Keratinocyte (primary cell): Measurements from ENCODE around the gene HPX. TPM values are rescaled to one million over a fixed set of nuclear protein-coding genes. Genes with fewer than 3 reads are reported as not detected.

ENCODE experiments used
- DNase-seq: peaks from one replicate; pipeline ENCODE4 v3.0.0-alpha.2; 2011; ENCODE audit warnings: low read depth, missing footprints, low spot score
- FAIRE-seq: peaks from 2 replicates; lab custom pipeline; 2011; peaks lifted over from hg19 to GRCh38; lab: Jason Lieb, UNC
- H2AFZ ChIP-seq: 2 replicates; pipeline ENCODE4 v1.6.0; 2012; ENCODE audit warnings: low read length, control low read depth, inconsistent platforms; ENCODE audit not compliant: control insufficient read depth
- H3K27ac ChIP-seq: 2 replicates; pipeline ENCODE4 v1.5.1; 2011; ENCODE audit warnings: low read length; ENCODE audit not compliant: control insufficient read depth, insufficient read depth
- H3K27me3 ChIP-seq: 3 replicates; pipeline ENCODE4 v1.6.0; 2011; ENCODE audit warnings: low read length; ENCODE audit not compliant: control insufficient read depth, insufficient read depth; ENCODE audit errors: extremely low read depth
- H3K36me3 ChIP-seq, 2 experiments: 2 replicates in 1 of 2; 3 replicates in 1 of 2; pipeline ENCODE4 v1.5.1; 2011; ENCODE audit warnings: low read length in 2 of 2, mild to moderate bottlenecking in 1 of 2; ENCODE audit not compliant: control insufficient read depth in 2 of 2, insufficient read depth in 2 of 2; ENCODE audit errors: extremely low read depth in 1 of 2
- H3K4me1 ChIP-seq: 3 replicates; pipeline ENCODE4 v1.5.1; 2011; ENCODE audit warnings: low read length; ENCODE audit not compliant: control insufficient read depth, insufficient read depth; ENCODE audit errors: extremely low read depth
- H3K4me2 ChIP-seq: 3 replicates; pipeline ENCODE4 v1.6.0; 2011; ENCODE audit warnings: low read depth, low read length; ENCODE audit not compliant: control insufficient read depth, insufficient read depth; ENCODE audit errors: extremely low read depth
- H3K4me3 ChIP-seq, 3 experiments: fragments of 200-600 bp in 1 of 3; sonication (generic) in 1 of 3; 2 replicates in 2 of 3; 3 replicates in 1 of 3; pipeline ENCODE4 v1.5.1; 2011 to 2016; ENCODE audit warnings: low read length in 3 of 3, mild to moderate bottlenecking in 3 of 3, control low read depth in 2 of 3, inconsistent platforms in 1 of 3, low read depth in 1 of 3, mixed read lengths in 1 of 3, mixed run types in 1 of 3, moderate library complexity in 1 of 3; ENCODE audit not compliant: control insufficient read depth in 2 of 3, insufficient read depth in 2 of 3; ENCODE audit errors: extremely low read depth in 1 of 3
- H3K79me2 ChIP-seq: 2 replicates; pipeline ENCODE4 v1.6.0; 2012; ENCODE audit warnings: low read length; ENCODE audit not compliant: control insufficient read depth, insufficient read depth
- H3K9ac ChIP-seq: 3 replicates; pipeline ENCODE4 v1.6.0; 2011; ENCODE audit warnings: low read length; ENCODE audit not compliant: control insufficient read depth, insufficient read depth; ENCODE audit errors: extremely low read depth
- H3K9me1 ChIP-seq: 3 replicates; pipeline ENCODE4 v1.6.0; 2011; ENCODE audit warnings: low read length; ENCODE audit not compliant: control insufficient read depth, insufficient read depth; ENCODE audit errors: extremely low read depth
- H3K9me3 ChIP-seq: 2 replicates; pipeline ENCODE4 v1.5.1; 2012; ENCODE audit warnings: low read depth, low read length; ENCODE audit not compliant: control insufficient read depth
- H4K20me1 ChIP-seq: 3 replicates; pipeline ENCODE4 v1.6.0; 2011; ENCODE audit warnings: low read length; ENCODE audit not compliant: control insufficient read depth, insufficient read depth; ENCODE audit errors: extremely low read depth
- CTCF ChIP-seq, 3 experiments: IDR thresholded peaks in 1 of 3; conservative IDR thresholded peaks in 1 of 3; optimal IDR thresholded peaks in 1 of 3; 2 replicates in 2 of 3; 3 replicates in 1 of 3; pipeline versions ENCODE3 to v1.5.1; 2011; ENCODE audit warnings: low read length in 3 of 3, mild to moderate bottlenecking in 3 of 3, moderate library complexity in 2 of 3, control low read depth in 1 of 3, inconsistent platforms in 1 of 3; ENCODE audit not compliant: insufficient read depth in 2 of 3; ENCODE audit errors: extremely low read depth in 1 of 3
- EZH2 ChIP-seq: IDR thresholded peaks from one replicate; pipeline ENCODE4 v1.6.1; 2012; ENCODE audit warnings: inconsistent platforms, mild to moderate bottlenecking, low read length, moderate library complexity
- dilution Hi-C: fragments of 300-500 bp; cut with MboI; formaldehyde crosslinking; loops from one replicate; pipeline ENCODE4 v1.7.0; 2020; ENCODE audit warnings: low sequenced_read_pairs; ENCODE audit not compliant: extremely low pct_ligation_motif_present
- polyA plus RNA-seq, 5 experiments: library from polyadenylated mRNA; depleted of rRNA in 3 of 5; stranded (reverse) in 3 of 5; stranded (forward) in 1 of 5; unstranded in 1 of 5; fragments of >200 nt; gene quantifications; 1 replicate in 1 of 5; 2 replicates in 3 of 5; 3 replicates in 1 of 5; pipeline versions ENCODE4 v1.2.1 to v1.2.3, GENCODE V29; 2011 to 2012; ENCODE audit warnings: missing spikeins in 2 of 5, low read depth in 1 of 5, low replicate concordance in 1 of 5

Gene HPX
- polyA plus RNA-seq, 1 donor (not counting 4 experiments of a cell fraction or from before 2014, with no cell fraction given): 0.76 TPM

GRCh38 chr11:6438979-6439571, 1.7 kb downstream of the HPX start:
- H3K79me2 ChIP-seq: no peaks in the 10 kb centered on the region
- H3K4me2 ChIP-seq: no peak overlapping the region
- dilution Hi-C loops: no loop called here
- H3K9me1 ChIP-seq: no peaks in the 10 kb centered on the region
- no peaks in the 10 kb centered on the region for H3K27me3 ChIP-seq
- no peaks in the 10 kb centered on the region for H3K9me3 ChIP-seq
- no peak overlapping the region for H2AFZ ChIP-seq
- no peak overlapping the region for H3K9ac ChIP-seq
- no peak overlapping the region for H3K4me3 ChIP-seq
- FAIRE-seq: peak; percentile 86
- H3K36me3 ChIP-seq: no peaks in the 10 kb centered on the region
- DNase-seq: no peak
- TF ChIP-seq EZH2 (no peak), CTCF (optimal IDR thresholded peaks at IDR 0.05 in 1 of 3, IDR thresholded peaks at IDR 0.05 in 1 of 3, conservative IDR thresholded peaks at IDR 0.05 in 1 of 3; ENCODE audit: extremely low read depth in 1 of 3, insufficient read depth in 2 of 3, low read length in 3 of 3) (peak; percentile 83 to 89 (median 85))
- H3K27ac ChIP-seq: no peak overlapping the region
- no peaks in the 10 kb centered on the region for H4K20me1 ChIP-seq
- H3K4me1 ChIP-seq: no peaks in the 10 kb centered on the region

DNA sequence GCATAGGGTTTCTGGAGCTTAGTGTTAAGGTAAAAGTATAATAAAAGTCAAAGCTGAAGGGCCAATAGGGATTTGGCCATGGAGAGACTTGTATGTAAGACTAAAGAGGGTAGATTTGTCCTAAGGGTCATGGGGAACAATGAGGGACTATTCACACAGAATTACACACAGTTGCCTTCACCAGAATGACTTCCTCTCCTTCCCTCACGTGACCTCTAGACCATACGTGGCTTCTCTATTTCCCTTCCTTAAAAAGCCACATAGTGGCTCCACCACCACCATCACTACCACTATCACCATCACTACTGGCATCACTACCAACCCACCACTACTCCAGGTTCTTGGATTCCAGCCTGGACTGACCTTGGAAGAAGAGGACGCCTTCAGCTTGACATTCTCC, 2.8 kb downstream of the HPX start:
- no peaks in the 10 kb centered on the region for H4K20me1 ChIP-seq
- FAIRE-seq (no peak), DNase-seq (no peak)
- dilution Hi-C loops: no loop called here
- H3K9me3 ChIP-seq: no peaks in the 10 kb centered on the region
- no peak overlapping the region for H3K4me3 ChIP-seq
- no peak overlapping the region for H2AFZ ChIP-seq
- no peak overlapping the region for H3K27ac ChIP-seq
- no peak overlapping the region for H3K4me2 ChIP-seq
- no peak overlapping the region for H3K9ac ChIP-seq
- no peaks in the 10 kb centered on the region for H3K27me3 ChIP-seq
- no peaks in the 10 kb centered on the region for H3K36me3 ChIP-seq
- no peak for TF ChIP-seq EZH2
- no peak for TF ChIP-seq CTCF (optimal IDR thresholded peaks at IDR 0.05 in 1 of 3, IDR thresholded peaks at IDR 0.05 in 1 of 3, conservative IDR thresholded peaks at IDR 0.05 in 1 of 3; ENCODE audit: extremely low read depth in 1 of 3, insufficient read depth in 2 of 3, low read length in 3 of 3)
- no peaks in the 10 kb centered on the region for H3K4me1 ChIP-seq
- H3K9me1 ChIP-seq: no peaks in the 10 kb centered on the region
- no peaks in the 10 kb centered on the region for H3K79me2 ChIP-seq
